Stomach (tissue), 4 donors: ENCODE results near the gene CDC7.

Experiments used
- EP300 ChIP-seq: sonication (generic); formaldehyde crosslinking; IDR thresholded peaks from one replicate; pipeline ENCODE4 v1.6.1; 2017; ENCODE audit warnings: antibody characterized with exemption
- POLR2A ChIP-seq, 4 donors: fragments of 450-650 bp; IDR thresholded peaks; one replicate each; pipeline ENCODE4 v1.6.1; 2016; ENCODE audit warnings: antibody characterized with exemption in 4 of 4, control low read depth in 2 of 4, mild to moderate bottlenecking in 1 of 4, moderate library complexity in 1 of 4
- POLR2AphosphoS5 ChIP-seq, 3 donors: sonication (generic); formaldehyde crosslinking; IDR thresholded peaks; one replicate each; pipeline ENCODE4 v1.6.1; 2016; ENCODE audit warnings: antibody characterized with exemption in 3 of 3
- TF ChIP-seq, protein P1 (sequence below), 7 experiments: fragments of 450-650 bp in 4 of 7; fragments of 200-600 bp in 3 of 7; sonication (generic) in 3 of 7; IDR thresholded peaks; one replicate each; pipeline ENCODE4 v1.5.1; 2016 to 2019; ENCODE audit warnings: antibody characterized with exemption in 7 of 7, control low read depth in 2 of 7, mild to moderate bottlenecking in 1 of 7

DNA sequence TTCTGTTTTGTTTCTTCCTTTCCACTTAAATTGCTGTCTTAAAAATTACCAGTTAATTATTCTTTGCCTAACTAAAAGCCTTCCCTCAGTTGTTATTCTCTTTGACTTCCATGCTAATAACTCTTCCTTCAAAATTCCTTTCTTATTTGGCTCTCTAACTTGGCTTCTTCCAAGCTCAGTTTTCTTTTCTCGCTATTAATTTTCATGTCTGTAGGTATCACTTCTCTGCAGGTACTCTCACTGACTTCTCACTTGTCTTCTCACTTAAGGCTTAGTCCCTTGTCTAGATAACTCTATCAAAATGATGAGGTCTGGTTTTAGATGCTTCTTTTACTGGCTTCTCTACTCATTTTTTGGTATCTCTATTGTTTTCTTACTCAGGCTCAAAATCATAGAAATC is 10.1 kb downstream of the CDC7 start:
- TF ChIP-seq, protein P1, sequence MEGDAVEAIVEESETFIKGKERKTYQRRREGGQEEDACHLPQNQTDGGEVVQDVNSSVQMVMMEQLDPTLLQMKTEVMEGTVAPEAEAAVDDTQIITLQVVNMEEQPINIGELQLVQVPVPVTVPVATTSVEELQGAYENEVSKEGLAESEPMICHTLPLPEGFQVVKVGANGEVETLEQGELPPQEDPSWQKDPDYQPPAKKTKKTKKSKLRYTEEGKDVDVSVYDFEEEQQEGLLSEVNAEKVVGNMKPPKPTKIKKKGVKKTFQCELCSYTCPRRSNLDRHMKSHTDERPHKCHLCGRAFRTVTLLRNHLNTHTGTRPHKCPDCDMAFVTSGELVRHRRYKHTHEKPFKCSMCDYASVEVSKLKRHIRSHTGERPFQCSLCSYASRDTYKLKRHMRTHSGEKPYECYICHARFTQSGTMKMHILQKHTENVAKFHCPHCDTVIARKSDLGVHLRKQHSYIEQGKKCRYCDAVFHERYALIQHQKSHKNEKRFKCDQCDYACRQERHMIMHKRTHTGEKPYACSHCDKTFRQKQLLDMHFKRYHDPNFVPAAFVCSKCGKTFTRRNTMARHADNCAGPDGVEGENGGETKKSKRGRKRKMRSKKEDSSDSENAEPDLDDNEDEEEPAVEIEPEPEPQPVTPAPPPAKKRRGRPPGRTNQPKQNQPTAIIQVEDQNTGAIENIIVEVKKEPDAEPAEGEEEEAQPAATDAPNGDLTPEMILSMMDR (IDR thresholded peaks at IDR 0.05): no peak
- TF ChIP-seq POLR2A (IDR thresholded peaks at IDR 0.05) (no peak), EP300 (no peak), POLR2AphosphoS5 (IDR thresholded peaks at IDR 0.05) (no peak)
